ENCODE measurements around the gene GPC3. TPM values are rescaled to one million over a fixed set of nuclear protein-coding genes. Genes with fewer than 3 reads are reported as not detected.

GPC3 gene
- total RNA-seq, 4 donors from 2014 or later = 4.9 to 10.9 (median 9.2) TPM

GRCh38 chrX:133818019-133818418 is 167.4 kb downstream of the GPC3 start:
- no peak for DNase-seq (ENCODE audit: low spot score in 2 of 2)
- H3K27me3 ChIP-seq = no peaks in the 10 kb centered on the region
- H3K27ac ChIP-seq = no peak overlapping the region
- WGBS = 83% methylated on average over 5 of the region's 5 CpGs
- H3K36me3 ChIP-seq = no peaks in the 10 kb centered on the region
- H3K4me3 ChIP-seq = no peak overlapping the region
- no peaks in the 10 kb centered on the region for H3K4me1 ChIP-seq
- H3K9me3 ChIP-seq = no peaks in the 10 kb centered on the region
- TF ChIP-seq POLR2AphosphoS5 (IDR thresholded peaks at IDR 0.05) = no peak
- TF ChIP-seq EP300 (IDR thresholded peaks at IDR 0.05) = no peak
- no peak for TF ChIP-seq POLR2A (IDR thresholded peaks at IDR 0.05)
- TF ChIP-seq, protein P1, sequence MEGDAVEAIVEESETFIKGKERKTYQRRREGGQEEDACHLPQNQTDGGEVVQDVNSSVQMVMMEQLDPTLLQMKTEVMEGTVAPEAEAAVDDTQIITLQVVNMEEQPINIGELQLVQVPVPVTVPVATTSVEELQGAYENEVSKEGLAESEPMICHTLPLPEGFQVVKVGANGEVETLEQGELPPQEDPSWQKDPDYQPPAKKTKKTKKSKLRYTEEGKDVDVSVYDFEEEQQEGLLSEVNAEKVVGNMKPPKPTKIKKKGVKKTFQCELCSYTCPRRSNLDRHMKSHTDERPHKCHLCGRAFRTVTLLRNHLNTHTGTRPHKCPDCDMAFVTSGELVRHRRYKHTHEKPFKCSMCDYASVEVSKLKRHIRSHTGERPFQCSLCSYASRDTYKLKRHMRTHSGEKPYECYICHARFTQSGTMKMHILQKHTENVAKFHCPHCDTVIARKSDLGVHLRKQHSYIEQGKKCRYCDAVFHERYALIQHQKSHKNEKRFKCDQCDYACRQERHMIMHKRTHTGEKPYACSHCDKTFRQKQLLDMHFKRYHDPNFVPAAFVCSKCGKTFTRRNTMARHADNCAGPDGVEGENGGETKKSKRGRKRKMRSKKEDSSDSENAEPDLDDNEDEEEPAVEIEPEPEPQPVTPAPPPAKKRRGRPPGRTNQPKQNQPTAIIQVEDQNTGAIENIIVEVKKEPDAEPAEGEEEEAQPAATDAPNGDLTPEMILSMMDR (IDR thresholded peaks at IDR 0.05) = no peak

DNA sequence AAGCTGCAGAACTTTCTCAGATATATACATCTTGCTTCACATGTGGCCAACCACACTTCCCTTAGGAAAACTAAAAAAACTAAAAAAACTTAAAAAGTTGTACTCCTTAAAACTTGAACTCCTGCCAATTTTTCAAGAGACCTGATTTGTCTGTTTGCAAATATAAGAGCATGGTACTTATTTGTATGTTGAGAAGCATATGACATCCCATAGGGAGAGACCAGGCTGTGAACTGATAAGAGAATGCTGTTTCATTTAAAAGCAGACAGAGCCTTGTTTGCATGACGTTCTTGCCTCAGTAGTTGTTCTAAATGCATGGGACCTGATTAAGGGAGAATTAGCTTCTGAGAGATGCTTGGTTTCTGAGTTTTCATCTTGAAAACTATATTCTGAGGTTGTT is 169.9 kb downstream of the GPC3 start:
- no peaks in the 10 kb centered on the region for H3K27me3 ChIP-seq
- no peak for DNase-seq (ENCODE audit: low spot score in 2 of 2)
- H3K4me1 ChIP-seq = no peaks in the 10 kb centered on the region
- TF ChIP-seq EP300 (IDR thresholded peaks at IDR 0.05) (no peak), POLR2AphosphoS5 (IDR thresholded peaks at IDR 0.05) (no peak), POLR2A (IDR thresholded peaks at IDR 0.05) (no peak)
- TF ChIP-seq, protein P1 (IDR thresholded peaks at IDR 0.05) = no peak
- WGBS = 67% methylated on average over 1 of the region's 1 CpG
- no peak overlapping the region for H3K4me3 ChIP-seq
- no peak overlapping the region for H3K27ac ChIP-seq
- no peaks in the 10 kb centered on the region for H3K9me3 ChIP-seq
- H3K36me3 ChIP-seq = no peaks in the 10 kb centered on the region

- no peaks in the 10 kb centered on the region for H3K9me3 ChIP-seq
- H3K27ac ChIP-seq = no peak overlapping the region
- no peak for DNase-seq (ENCODE audit: low spot score in 2 of 2)
- 60% methylated on average over 6 of the region's 6 CpGs for WGBS
- no peaks in the 10 kb centered on the region for H3K4me1 ChIP-seq
- TF ChIP-seq EP300 (IDR thresholded peaks at IDR 0.05) (no peak), POLR2A (IDR thresholded peaks at IDR 0.05) (no peak), POLR2AphosphoS5 (IDR thresholded peaks at IDR 0.05) (no peak)
- TF ChIP-seq, protein P1 (IDR thresholded peaks at IDR 0.05) = no peak
- H3K27me3 ChIP-seq = no peaks in the 10 kb centered on the region
- H3K36me3 ChIP-seq = no peaks in the 10 kb centered on the region
- H3K4me3 ChIP-seq = no peak overlapping the region
Measured at GRCh38 chrX:133813971-133814370, 171.4 kb downstream of the GPC3 start.

GRCh38 chrX:133812402-133812801 is 173.0 kb downstream of the GPC3 start:
- H3K27ac ChIP-seq = no peak overlapping the region
- H3K36me3 ChIP-seq = no peaks in the 10 kb centered on the region
- 60% methylated on average over 3 of the region's 3 CpGs for WGBS
- H3K27me3 ChIP-seq = no peaks in the 10 kb centered on the region
- TF ChIP-seq POLR2A (IDR thresholded peaks at IDR 0.05) (no peak), POLR2AphosphoS5 (IDR thresholded peaks at IDR 0.05) (no peak), EP300 (IDR thresholded peaks at IDR 0.05) (no peak)
- TF ChIP-seq, protein P1 (IDR thresholded peaks at IDR 0.05) = no peak
- DNase-seq (ENCODE audit: low spot score in 2 of 2) = no peak
- H3K4me1 ChIP-seq = no peaks in the 10 kb centered on the region
- no peak overlapping the region for H3K4me3 ChIP-seq
- no peaks in the 10 kb centered on the region for H3K9me3 ChIP-seq

GRCh38 chrX:133810925-133811324 is 174.5 kb downstream of the GPC3 start:
- H3K4me1 ChIP-seq = no peaks in the 10 kb centered on the region
- no peak for DNase-seq (ENCODE audit: low spot score in 2 of 2)
- H3K9me3 ChIP-seq = no peaks in the 10 kb centered on the region
- H3K27me3 ChIP-seq = no peaks in the 10 kb centered on the region
- H3K36me3 ChIP-seq = no peaks in the 10 kb centered on the region
- 63% methylated on average over 3 of the region's 3 CpGs for WGBS
- TF ChIP-seq EP300 (IDR thresholded peaks at IDR 0.05) = no peak
- TF ChIP-seq, protein P1 (IDR thresholded peaks at IDR 0.05) = no peak
- no peak for TF ChIP-seq POLR2A (IDR thresholded peaks at IDR 0.05)
- TF ChIP-seq POLR2AphosphoS5 (IDR thresholded peaks at IDR 0.05) = no peak
- H3K27ac ChIP-seq = no peak overlapping the region
- H3K4me3 ChIP-seq = no peak overlapping the region

Measured in suprapubic skin (tissue), 4 donors.